Measurements from ENCODE around the gene CAMKMT.

CAMKMT gene

GRCh38 chr2:44772669-44773378 is 411.1 kb downstream of the CAMKMT start:
- no peak for DNase-seq (ENCODE audit: low read depth)

- no peak for DNase-seq (ENCODE audit: low read depth)
Observed at GRCh38 chr2:44774826-44775492, 413.2 kb downstream of the CAMKMT start.

GRCh38 chr2:44777036-44777435 is 415.3 kb downstream of the CAMKMT start:
- DNase-seq (ENCODE audit: low read depth), result no peak

- no peak for DNase-seq (ENCODE audit: low read depth)
Observed at GRCh38 chr2:44777537-44777936, 415.8 kb downstream of the CAMKMT start.

- DNase-seq (ENCODE audit: low read depth), result no peak
Observed at GRCh38 chr2:44778221-44778654, 416.5 kb downstream of the CAMKMT start.

- no peak for DNase-seq (ENCODE audit: low read depth)
Observed at GRCh38 chr2:44778671-44779476, 417.1 kb downstream of the CAMKMT start.

- no peak for DNase-seq (ENCODE audit: low read depth)
Observed at GRCh38 chr2:44779793-44780192, 418.0 kb downstream of the CAMKMT start.

- no peak for DNase-seq (ENCODE audit: low read depth)
Observed at GRCh38 chr2:44780406-44780805, 418.7 kb downstream of the CAMKMT start.

GRCh38 chr2:44785433-44785832 is 423.7 kb downstream of the CAMKMT start:
- DNase-seq (ENCODE audit: low read depth), result no peak

- no peak for DNase-seq (ENCODE audit: low read depth)
Observed at GRCh38 chr2:44786045-44786816, 424.5 kb downstream of the CAMKMT start.

GRCh38 chr2:44786817-44787214 is 425.1 kb downstream of the CAMKMT start:
- DNase-seq (ENCODE audit: low read depth), result no peak

- DNase-seq (ENCODE audit: low read depth), result no peak
Observed at GRCh38 chr2:44787663-44788062, 425.9 kb downstream of the CAMKMT start.

GRCh38 chr2:44789446-44789845 is 427.7 kb downstream of the CAMKMT start:
- no peak for DNase-seq (ENCODE audit: low read depth)

GRCh38 chr2:44789971-44790721 is 428.4 kb downstream of the CAMKMT start:
- no peak for DNase-seq (ENCODE audit: low read depth)

GRCh38 chr2:44793322-44793870 is 431.6 kb downstream of the CAMKMT start:
- no peak for DNase-seq (ENCODE audit: low read depth)

GRCh38 chr2:44796771-44797170 is 435.0 kb downstream of the CAMKMT start:
- no peak for DNase-seq (ENCODE audit: low read depth)

GRCh38 chr2:44798139-44798659 is 436.5 kb downstream of the CAMKMT start:
- no peak for DNase-seq (ENCODE audit: low read depth)

- DNase-seq (ENCODE audit: low read depth), result no peak
Observed at GRCh38 chr2:44799105-44799504, 437.4 kb downstream of the CAMKMT start.

GRCh38 chr2:44799754-44800153 is 438.0 kb downstream of the CAMKMT start:
- DNase-seq (ENCODE audit: low read depth), result no peak

GRCh38 chr2:44801289-44801840 is 439.6 kb downstream of the CAMKMT start:
- no peak for DNase-seq (ENCODE audit: low read depth)

Measured in activated T-helper 1 cell treated with Interleukin-2 at 50 U/mL for 16 hours (primary cell).